ENCODE measurements around the gene BTK.

Gene BTK

GRCh38 chrX:101385795-101386541, at the start of gene BTK:
Gene BTK, minus strand, starts transcription at chrX:101386191. Its CDS starts 10,907 bp downstream, at chrX:101375284.
- no peak for DNase-seq

DNA sequence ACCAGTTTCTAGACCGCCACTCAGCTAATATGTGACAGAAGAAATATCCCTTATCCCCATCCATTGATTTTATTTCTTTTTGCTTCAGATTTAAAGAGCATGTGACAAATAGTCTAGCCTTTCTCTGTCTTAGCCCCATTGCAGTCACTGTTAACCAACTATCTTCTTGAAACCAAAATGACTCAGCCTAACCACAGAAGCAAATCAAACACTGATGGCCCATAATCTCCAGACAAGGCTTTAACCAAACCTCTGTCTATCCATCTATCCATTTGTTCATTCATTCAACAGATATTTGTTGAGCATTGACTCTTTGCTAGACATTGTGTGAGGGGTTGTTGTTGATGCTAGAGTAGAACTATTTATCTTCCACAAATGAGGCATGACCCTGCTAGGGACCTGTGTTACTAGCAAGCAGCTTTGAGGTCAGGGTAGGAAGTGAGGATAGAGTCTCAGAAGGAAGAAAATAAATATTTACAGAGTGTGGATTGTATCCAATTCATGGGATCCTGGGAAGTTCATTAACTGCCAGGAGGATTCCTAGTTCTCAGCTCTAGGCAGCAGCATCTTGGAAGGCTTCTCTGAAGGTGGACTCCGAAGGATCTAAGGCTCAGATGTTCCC, 44.6 kb upstream of the BTK start:
- no peak for DNase-seq

DNA sequence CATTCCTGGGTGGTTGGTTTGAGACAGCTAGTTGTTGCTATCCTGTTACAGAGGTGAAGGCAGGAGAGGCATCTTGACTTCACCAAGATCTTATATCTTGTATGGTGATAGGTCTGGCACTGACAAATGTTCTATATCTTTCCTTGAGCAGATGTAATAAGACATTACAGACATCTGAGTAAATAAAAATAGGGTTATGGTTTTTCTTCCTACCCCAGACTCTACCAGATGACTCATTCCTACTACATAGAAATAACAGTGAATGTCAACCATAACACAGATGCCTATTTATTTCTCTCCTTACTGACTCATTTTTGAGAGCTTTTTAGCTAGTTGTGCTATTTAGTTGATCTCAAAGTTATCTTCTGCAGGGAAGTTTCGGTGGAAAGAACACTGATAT, 43.9 kb upstream of the BTK start:
- DNase-seq, result no peak

- no peak for DNase-seq
These were observed 42.0 kb upstream of the BTK start for GRCh38 chrX:101427954-101428353.

- no peak for DNase-seq
These were observed 33.5 kb upstream of the BTK start for GRCh38 chrX:101419489-101419888.

DNA sequence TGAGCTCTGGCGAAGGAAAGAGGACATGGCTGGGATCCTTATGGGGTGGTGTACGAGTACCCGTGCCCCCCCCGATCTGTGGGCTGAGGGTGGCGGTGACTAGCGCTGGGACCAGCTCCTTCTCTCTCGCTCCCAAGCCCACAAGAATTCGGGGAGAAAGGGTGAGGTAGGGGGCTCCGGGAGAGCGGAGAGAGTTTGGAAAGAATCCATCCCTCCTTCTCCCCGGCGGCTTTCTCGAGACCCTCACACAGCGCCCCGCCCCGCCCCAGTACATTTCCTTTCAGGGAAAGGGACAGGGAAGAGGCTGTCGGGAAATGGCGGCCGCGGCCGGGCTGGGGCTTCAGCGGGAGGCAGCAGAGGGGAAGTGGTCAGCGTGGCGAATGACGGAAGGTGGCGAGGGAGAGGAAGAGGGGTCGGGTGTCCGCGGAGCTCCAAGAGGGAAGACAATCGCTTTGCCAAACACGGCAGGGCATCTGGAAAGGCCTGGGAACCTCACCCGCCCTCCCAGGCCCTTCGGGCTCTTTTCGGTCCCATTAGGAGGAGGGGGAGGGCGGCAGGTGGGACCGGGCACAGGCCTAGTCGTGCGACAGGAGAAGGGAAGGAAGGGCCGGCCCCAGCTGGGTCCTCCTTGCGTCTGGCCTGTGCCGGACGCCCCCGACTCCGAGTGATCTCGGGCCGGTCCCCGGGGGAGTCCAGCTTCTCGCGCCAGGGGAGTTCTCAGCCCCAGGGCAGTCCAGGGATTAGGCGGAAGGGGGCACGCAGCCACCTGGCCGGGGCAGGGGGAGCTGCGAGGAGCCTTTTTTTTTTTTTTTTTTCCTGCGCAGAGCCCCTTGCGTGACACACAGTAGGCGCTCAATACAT, 32.2 kb upstream of the BTK start:
- DNase-seq, result peak; percentile 40

DNA sequence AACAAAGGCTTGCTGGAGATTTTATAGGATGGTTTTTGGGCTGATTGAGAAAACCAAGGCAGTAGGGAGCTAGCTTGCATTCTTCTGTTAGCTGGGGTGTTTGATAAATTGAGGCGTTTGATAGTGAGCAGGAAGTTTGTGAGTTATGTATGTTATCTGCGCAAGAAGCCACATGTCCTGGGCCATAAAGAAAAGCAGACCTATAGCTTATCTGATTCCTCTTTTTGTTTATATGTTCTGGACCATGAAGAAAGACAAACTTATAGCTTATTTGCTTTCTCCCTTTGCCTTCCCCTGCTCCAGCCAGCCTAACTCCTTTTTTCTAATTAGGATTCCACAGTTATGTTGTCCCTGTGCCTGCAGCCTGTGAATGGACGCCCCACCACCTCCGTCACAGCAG, 31.2 kb upstream of the BTK start:
- DNase-seq, result no peak

DNA sequence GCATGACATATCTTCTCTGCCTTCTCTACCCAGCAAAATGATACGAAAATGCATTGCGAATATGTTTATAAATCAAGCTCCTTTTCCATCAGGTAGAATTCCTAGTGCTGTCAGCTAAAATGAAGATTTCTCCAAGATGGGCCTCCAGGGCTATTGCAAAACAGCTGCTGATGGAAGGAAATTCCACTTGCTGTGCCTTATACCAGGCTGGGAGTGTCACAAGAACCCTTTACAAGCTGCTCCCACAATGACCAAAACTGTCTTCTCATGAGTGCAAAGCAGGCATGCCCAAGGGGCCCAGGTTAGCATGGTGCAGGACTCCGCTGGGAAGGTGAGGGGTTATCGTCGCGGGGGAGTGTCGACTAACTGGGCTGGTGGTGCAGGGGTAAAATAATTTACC, 30.7 kb upstream of the BTK start:
- DNase-seq, result no peak

DNA sequence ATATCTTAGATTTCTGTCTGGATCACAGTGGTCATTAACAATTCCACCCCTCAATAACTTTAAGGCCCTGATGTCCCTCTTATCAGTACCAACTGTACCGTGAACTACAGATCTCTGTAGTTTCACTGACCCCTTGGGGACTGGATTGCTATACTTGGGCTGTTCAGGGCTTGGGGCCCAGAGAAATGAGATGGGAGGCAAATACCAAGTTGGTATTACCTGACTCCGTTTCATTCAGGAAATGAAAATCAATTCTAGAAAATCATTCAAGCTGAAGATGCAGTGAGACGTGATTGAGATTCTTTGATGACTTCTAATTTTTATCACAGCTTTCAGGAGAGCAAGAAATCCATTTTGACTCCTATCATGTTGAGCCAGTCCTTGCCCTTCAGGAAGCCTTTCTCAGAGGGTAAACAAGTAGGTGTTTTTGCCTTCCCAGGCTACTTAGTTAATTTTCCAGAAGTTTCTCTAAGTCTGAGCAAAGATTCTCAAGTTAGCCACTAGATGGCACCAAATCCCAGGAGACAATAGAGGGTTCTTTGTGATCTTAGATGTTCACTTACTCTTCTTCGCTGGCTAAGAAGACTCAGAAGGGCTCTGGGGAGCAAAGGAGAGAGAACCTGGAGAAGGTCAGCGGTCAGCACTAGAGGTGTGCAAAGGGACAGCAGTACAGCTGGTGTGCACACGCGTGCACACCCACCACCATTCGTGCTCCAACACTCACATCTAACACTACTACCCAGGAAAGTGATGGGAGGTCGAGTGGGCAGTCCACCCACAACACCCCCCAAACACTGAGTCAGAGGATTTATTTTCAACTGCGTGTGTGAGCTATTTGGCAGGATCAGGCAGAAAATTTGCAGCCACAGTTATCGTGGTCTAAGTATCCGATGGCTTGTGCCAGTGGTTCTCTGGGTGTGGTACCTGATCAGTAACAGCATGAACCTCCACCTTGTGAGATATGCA, 29.5 kb upstream of the BTK start:
- DNase-seq, result no peak

DNA sequence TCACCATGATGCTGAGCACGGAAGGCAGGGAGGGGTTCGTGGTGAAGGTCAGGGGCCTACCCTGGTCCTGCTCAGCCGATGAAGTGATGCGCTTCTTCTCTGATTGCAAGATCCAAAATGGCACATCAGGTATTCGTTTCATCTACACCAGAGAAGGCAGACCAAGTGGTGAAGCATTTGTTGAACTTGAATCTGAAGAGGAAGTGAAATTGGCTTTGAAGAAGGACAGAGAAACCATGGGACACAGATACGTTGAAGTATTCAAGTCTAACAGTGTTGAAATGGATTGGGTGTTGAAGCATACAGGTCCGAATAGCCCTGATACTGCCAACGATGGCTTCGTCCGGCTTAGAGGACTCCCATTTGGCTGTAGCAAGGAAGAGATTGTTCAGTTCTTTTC, 26.0 kb upstream of the BTK start:
- no peak for DNase-seq

DNA sequence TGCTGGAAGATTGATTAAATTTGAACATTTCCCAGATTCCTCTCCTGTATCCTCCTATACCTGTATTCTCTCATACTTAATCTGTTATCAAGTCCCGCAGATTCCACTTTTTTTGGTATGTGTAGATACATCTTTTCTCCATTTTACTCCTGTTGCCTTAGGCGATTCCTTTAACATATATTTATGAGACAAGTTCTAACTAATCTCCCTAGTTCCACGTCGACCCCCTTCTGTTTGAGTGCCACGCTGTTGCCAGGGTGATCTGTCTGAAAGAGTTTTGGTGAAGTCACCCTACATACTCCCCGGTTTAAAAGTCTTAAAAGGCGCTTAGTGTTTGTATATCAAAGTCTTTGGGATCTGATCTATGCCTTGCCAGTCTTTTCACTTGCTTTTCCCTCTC, 24.5 kb upstream of the BTK start:
- DNase-seq, result no peak

DNA sequence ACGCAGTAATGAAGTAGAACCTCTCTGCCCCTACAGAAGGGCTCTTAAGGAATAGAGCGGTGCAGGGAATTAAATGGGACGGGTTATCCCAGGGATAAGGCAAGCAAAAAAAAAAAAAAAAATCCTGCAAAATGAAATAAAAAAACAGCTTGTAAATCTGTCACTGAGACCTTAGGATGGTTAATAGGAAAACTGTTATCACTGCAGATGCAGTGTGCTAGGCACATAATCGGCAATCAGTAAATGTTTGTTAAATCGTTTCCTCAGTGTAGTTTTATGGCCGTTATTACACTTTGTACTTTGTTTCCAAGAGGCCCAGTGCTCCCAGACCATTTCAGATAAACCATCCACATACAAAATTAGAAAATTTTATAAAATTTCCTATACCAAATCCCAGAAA, 23.1 kb upstream of the BTK start:
- DNase-seq, result no peak

DNA sequence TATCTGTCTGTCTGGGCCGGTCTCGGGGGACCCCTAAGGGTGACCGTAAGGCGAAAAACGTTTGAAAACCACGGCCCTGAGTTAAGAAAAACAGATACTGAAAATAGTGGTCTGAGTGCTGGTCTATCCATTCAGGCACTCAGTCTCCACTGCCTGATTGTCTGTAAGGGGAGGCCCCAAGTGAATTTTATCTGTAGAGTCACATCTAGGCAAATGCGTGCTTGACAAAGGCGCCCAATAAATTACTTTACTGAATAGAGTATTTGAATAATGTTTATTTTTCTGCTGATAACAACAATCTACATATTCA, 22.5 kb upstream of the BTK start:
- no peak for DNase-seq

- DNase-seq, result peak; percentile 89
These were observed 21.9 kb upstream of the BTK start, which contains the start of the genes GLA and HNRNPH2 for GRCh38 chrX:101407748-101408531. Gene GLA, minus strand, starts transcription at chrX:101407925. Its CDS starts 22 bp downstream, at chrX:101407903. Gene HNRNPH2, plus strand, starts transcription at chrX:101408222. Its CDS starts 3,767 bp downstream, at chrX:101411989.

DNA sequence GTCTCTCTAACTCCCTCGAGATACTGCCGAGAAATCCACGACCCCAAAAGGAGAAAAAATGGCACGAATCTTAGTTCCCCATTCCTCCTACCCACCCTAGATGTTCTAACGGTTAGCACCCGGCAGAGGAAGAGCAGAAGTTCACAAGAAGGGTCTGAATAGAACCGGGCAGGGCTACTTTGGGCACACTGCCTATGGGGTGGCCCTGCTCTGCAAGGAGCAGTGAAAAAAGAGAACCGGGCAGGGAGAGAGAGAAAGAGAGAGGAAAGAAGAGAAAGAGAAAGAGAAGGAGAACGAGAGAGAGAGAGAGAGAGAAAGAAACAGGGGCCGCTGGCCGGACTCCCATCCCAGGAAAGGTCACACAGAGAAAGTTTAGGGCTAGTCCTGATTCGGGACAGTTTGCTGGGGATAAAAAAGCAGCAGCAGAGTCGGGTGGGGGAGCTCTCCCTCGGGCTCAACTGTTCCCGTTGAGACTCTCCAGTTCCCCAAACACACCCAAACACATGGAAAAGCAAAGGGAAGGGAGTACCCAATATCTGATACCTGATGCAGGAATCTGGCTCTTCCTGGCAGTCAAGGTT, 21.3 kb upstream of the BTK start:
- DNase-seq, result no peak

DNA sequence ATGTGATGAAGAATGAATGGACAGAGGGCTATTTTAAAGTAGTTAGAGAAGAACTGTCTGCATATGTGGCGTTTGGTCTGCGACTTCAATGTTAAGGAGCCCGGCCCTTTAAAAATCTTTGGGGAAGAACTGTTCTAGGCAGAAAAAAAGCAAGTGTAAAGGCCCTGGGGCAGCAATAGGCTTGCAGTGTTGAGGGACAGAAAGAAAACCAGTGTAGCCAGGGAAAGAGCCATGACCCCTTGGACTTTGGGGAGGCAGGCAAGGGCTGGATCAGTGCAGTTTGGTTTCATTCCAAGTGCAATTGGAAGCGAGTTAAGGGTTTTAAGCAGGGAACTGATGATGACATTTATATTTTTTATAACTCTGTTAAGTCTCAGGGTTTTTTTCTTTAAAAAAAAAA, 13.8 kb upstream of the BTK start:
- DNase-seq, result no peak

DNA sequence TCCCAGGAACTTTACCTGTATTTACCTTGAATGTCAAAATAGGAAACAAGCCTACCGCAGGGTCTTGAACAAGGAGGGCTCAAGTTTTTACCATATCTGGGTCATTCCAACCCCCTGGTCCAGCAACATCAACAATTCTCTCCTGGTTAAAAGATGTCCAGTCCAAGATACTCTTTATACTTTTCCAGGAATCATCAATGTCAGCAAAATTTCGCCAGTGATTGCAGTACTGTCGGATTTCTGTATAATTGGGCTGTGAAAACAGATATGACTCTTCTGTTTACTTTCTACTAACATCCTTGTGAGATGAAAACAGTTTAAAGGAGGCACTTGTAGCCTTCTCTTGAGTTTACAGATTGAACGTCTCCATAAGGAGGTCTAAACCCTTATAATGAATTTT, 12.7 kb upstream of the BTK start:
- DNase-seq, result no peak

DNA sequence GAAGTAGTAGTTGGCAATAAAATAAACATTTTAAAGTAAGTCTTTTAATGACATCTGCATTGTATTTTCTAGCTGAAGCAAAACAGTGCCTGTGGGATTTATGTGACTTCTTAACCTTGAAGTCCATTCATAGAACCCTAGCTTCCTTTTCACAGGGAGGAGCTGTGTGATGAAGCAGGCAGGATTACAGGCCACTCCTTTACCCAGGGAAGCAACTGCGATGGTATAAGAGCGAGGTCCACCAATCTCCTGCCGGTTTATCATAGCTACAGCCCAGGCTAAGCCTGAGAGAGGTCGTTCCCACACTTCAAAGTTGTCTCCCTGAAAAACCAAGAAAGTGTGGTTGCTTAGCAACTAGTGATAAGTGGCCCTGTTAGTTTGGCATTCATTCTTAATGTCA, 11.8 kb upstream of the BTK start:
- no peak for DNase-seq

- DNase-seq, result no peak
These were observed 9.8 kb upstream of the BTK start for GRCh38 chrX:101395789-101396188.

DNA sequence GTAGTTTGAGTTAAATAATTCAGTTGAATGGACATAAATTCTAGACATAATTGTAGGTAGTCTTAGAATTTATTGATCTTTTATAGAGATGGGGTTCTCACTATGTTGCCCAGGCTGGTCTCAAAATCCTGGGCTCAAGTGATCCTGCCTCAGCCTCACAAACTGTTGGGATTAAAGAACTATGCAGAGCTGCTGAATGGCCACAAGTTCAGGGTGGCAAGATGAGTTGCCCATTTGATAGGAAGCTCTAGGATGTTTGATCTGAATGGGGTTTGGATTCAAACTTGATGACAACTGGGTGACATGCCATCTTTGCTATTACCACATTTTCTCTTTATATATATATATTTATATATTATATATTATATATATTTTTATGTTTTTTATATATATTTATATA, 8.4 kb upstream of the BTK start:
- no peak for DNase-seq

GRCh38 chrX:101393530-101394305, 7.7 kb upstream of the BTK start:
- no peak for DNase-seq
